Esophagus squamous epithelium (tissue), 5 donors: ENCODE measurements around the gene SPAST. TPM values are rescaled to one million over a fixed set of nuclear protein-coding genes. Genes with fewer than 3 reads are reported as not detected.

Experiments used
- DNase-seq: peaks from one replicate; lab custom pipeline; 2025; lab: John Stamatoyannopoulos, UW
- H3K27ac ChIP-seq, 4 donors: fragments of 200-600 bp; sonication (generic); one replicate each; pipeline ENCODE4 v1.5.1; 2016 to 2019; ENCODE audit warnings: mild to moderate bottlenecking in 1 of 4
- H3K27me3 ChIP-seq, 4 donors: fragments of 200-600 bp; sonication (generic); 1 replicate in 3 of 4; 2 replicates in 1 of 4; pipeline versions ENCODE4 v1.5.1 to v1.6.0; 2017 to 2021; ENCODE audit warnings: antibody characterized with exemption in 1 of 4
- H3K36me3 ChIP-seq, 3 donors: fragments of 200-600 bp; sonication (generic); one replicate each; pipeline ENCODE4 v1.5.1; 2016 to 2019
- H3K4me1 ChIP-seq, 3 donors: fragments of 200-600 bp; sonication (generic); one replicate each; pipeline ENCODE4 v1.5.1; 2017 to 2019
- H3K4me3 ChIP-seq, 4 donors: fragments of 200-600 bp; sonication (generic); 1 replicate in 3 of 4; 2 replicates in 1 of 4; pipeline ENCODE4 v1.5.1; 2016 to 2019; ENCODE audit warnings: mild to moderate bottlenecking in 2 of 4, moderate library complexity in 1 of 4
- H3K9me3 ChIP-seq, 3 donors: fragments of 200-600 bp; sonication (generic); one replicate each; pipeline ENCODE4 v1.5.1; 2016 to 2019
- POLR2A ChIP-seq, 4 donors: fragments of 450-650 bp; IDR thresholded peaks; one replicate each; pipeline ENCODE4 v1.6.1; 2017; ENCODE audit warnings: antibody characterized with exemption in 4 of 4, mild to moderate bottlenecking in 4 of 4, moderate library complexity in 3 of 4
- WGBS, 2 donors: methylation state at CpG; one replicate each; pipeline ENCODE4 v1.1.5; 2018; 5-methylcytosine and 5-hydroxymethylcytosine counted together
- intact Hi-C: fragments of 100-400 bp; cut with DNase I; formaldehyde crosslinking; loops from one replicate; pipeline ENCODE4 v1.15.0; 2022
- total RNA-seq, 4 donors: library from RNA; depleted of rRNA; stranded (reverse); fragments of >200 nt; gene quantifications; one replicate each; pipeline ENCODE4 v1.1.0, GENCODE V29; 2016
- TF ChIP-seq, protein P1 (sequence below), 6 experiments: fragments of 450-650 bp in 4 of 6; fragments of 200-600 bp in 2 of 6; sonication (generic) in 2 of 6; IDR thresholded peaks; one replicate each; pipeline ENCODE4 v1.5.1; 2016 to 2019; ENCODE audit warnings: antibody characterized with exemption in 6 of 6, mild to moderate bottlenecking in 4 of 6, moderate library complexity in 4 of 6
- donor health status: DM: yes; HTN: yes; CAD: no.

Gene SPAST
- total RNA-seq, 4 donors from 2014 or later, result 13.1 to 19.4 (median 14.4) TPM

DNA sequence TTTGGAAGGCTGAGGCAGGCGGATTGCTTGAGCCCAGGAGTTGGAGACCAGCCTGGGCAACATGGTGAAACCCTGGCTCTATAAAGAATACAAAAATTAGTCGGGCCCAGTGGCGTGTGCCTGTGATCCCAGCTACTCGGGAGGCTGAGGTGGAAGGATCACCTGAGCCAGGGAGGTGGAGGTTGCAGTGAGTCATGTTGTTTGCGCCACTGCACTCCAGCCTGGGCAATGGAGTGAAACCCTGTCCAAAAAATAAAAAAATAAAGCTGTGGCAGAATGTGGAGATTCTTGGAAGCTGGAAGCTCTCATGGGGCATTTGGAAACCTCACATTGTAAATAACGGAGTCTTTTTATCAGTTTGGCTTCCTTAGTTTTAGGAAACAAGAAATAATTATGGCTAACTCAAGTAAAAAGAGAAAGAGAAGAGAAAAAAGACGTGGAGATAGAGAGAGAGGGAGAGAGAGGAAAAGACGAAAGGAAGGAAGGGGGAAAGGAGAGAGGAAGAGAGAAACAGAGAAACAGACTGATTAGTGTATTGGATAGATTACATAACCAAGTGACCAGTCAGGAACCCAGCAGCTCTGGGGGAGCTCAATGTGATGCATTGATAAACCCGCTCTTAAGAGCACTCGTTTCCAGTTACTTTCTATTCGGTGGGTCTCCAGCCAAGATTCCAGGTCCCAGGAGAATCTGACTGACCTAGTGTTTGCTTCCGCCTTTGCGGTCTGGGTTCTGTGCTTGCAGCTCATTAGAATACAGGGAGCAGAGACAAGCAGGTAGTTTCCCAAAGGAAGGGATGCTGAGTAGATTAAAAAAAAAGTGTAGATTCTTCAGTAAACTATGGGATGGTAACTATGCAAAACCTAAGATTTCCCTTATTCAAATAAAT lies 1.1 kb upstream of the SPAST start:
- peak overlapping the region; percentile 78 to 93 (median 80) for H3K4me3 ChIP-seq
- H3K27me3 ChIP-seq, result no peaks in the 10 kb centered on the region
- H3K4me1 ChIP-seq, result peaks cover 3 to 40% (median 17%) of the 10 kb centered on the region in 3 donors
- intact Hi-C loops, result no loop called here
- H3K36me3 ChIP-seq, result peaks cover 0 to 4% (median 0%) of the 10 kb centered on the region in 3 donors
- no peaks in the 10 kb centered on the region for H3K9me3 ChIP-seq
- DNase-seq, result no peak
- 43 to 51% methylated on average over 13 of the region's 13 CpGs for WGBS, 2 donors
- TF ChIP-seq POLR2A (IDR thresholded peaks at IDR 0.05), result no peak
- TF ChIP-seq, protein P1, sequence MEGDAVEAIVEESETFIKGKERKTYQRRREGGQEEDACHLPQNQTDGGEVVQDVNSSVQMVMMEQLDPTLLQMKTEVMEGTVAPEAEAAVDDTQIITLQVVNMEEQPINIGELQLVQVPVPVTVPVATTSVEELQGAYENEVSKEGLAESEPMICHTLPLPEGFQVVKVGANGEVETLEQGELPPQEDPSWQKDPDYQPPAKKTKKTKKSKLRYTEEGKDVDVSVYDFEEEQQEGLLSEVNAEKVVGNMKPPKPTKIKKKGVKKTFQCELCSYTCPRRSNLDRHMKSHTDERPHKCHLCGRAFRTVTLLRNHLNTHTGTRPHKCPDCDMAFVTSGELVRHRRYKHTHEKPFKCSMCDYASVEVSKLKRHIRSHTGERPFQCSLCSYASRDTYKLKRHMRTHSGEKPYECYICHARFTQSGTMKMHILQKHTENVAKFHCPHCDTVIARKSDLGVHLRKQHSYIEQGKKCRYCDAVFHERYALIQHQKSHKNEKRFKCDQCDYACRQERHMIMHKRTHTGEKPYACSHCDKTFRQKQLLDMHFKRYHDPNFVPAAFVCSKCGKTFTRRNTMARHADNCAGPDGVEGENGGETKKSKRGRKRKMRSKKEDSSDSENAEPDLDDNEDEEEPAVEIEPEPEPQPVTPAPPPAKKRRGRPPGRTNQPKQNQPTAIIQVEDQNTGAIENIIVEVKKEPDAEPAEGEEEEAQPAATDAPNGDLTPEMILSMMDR (IDR thresholded peaks at IDR 0.05), result no peak
- peak overlapping the region; percentile 85 to 97 (median 91) for H3K27ac ChIP-seq

- no peaks in the 10 kb centered on the region for H3K27me3 ChIP-seq
- H3K27ac ChIP-seq, result peak overlapping the region; percentile 85 to 97 (median 91)
- intact Hi-C loops, result no loop called here
- peaks cover 3 to 40% (median 17%) of the 10 kb centered on the region in 3 donors for H3K4me1 ChIP-seq
- H3K9me3 ChIP-seq, result no peaks in the 10 kb centered on the region
- 0% methylated on average over 4 to 14 of the region's 40 CpGs for WGBS, 2 donors
- H3K36me3 ChIP-seq, result peaks cover 0 to 4% (median 0%) of the 10 kb centered on the region in 3 donors
- peak in 2 of 4 donors; percentile 35 to 37 for TF ChIP-seq POLR2A (IDR thresholded peaks at IDR 0.05)
- TF ChIP-seq, protein P1 (IDR thresholded peaks at IDR 0.05), result no peak
- H3K4me3 ChIP-seq, result peak overlapping the region; percentile 78 to 93 (median 80)
- no peak for DNase-seq
Measured at GRCh38 chr2:32064021-32064601, 755 bp downstream of the SPAST start.

DNA sequence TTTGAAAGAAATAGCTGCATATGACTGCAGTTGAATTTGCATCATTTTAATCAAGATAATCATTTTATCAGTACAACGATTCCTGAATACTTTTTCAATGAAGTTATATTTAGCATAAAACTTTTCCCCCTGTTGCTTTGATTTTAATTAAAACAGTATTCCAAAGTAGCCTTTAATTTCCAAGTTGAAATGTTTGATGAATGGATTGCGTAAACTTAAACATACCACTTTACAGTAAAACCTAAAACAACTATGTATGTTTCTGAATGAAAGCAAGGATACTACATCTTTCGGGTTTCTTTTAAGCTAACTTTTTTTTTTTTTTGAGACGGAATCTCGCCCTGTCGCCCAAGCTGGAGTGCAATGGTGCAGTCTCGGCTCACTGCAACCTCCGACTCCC lies 1.4 kb downstream of the SPAST start:
- WGBS, 2 donors, result 75 to 76% methylated on average over 8 of the region's 8 CpGs
- no peak for TF ChIP-seq POLR2A (IDR thresholded peaks at IDR 0.05)
- TF ChIP-seq, protein P1 (IDR thresholded peaks at IDR 0.05), result no peak
- Histone ChIP-seq H3K9me3 (no peaks in the 10 kb centered on the region), H3K4me1 (peaks cover 3 to 40% (median 17%) of the 10 kb centered on the region in 3 donors), H3K27me3 (no peaks in the 10 kb centered on the region), H3K4me3 (peak overlapping the region; percentile 78 to 93 (median 80)), H3K36me3 (peaks cover 0 to 4% (median 0%) of the 10 kb centered on the region in 3 donors), H3K27ac (peak overlapping the region in 3 of 4 donors; percentile 85 to 97 (median 92))
- DNase-seq, result no peak
- intact Hi-C loops, result no loop called here

- peaks cover 3 to 33% (median 15%) of the 10 kb centered on the region in 3 donors for H3K4me1 ChIP-seq
- DNase-seq, result no peak
- TF ChIP-seq, protein P1 (IDR thresholded peaks at IDR 0.05), result no peak
- no peak for TF ChIP-seq POLR2A (IDR thresholded peaks at IDR 0.05)
- no peak overlapping the region for H3K27ac ChIP-seq
- no peak overlapping the region for H3K4me3 ChIP-seq
- H3K9me3 ChIP-seq, result no peaks in the 10 kb centered on the region
- intact Hi-C loops, result no loop called here
- WGBS, 2 donors, result 96 to 100% methylated on average over 2 of the region's 2 CpGs
- H3K36me3 ChIP-seq, result peaks cover 0 to 4% (median 0%) of the 10 kb centered on the region in 3 donors
- no peaks in the 10 kb centered on the region for H3K27me3 ChIP-seq
Measured at GRCh38 chr2:32067549-32067948, 4.2 kb downstream of the SPAST start.

GRCh38 chr2:32074134-32074506 lies 10.8 kb downstream of the SPAST start:
- Histone ChIP-seq H3K27ac (no peak overlapping the region), H3K27me3 (no peaks in the 10 kb centered on the region), H3K9me3 (no peaks in the 10 kb centered on the region), H3K4me1 (no peaks in the 10 kb centered on the region), H3K4me3 (no peak overlapping the region), H3K36me3 (peaks cover 0 to 16% (median 0%) of the 10 kb centered on the region in 3 donors)
- WGBS, 2 donors, result 92 to 98% methylated on average over 2 of the region's 2 CpGs
- TF ChIP-seq, protein P1 (IDR thresholded peaks at IDR 0.05), result no peak
- no peak for TF ChIP-seq POLR2A (IDR thresholded peaks at IDR 0.05)
- intact Hi-C loops, result no loop called here
- DNase-seq, result no peak
